Measurements from ENCODE around the gene RAB8A. TPM values are rescaled to one million over a fixed set of nuclear protein-coding genes. Genes with fewer than 3 reads are reported as not detected.

Gene RAB8A
- total and polyA plus RNA-seq, 2 donors from 2014 or later = 38.5 to 75.6 TPM

GRCh38 chr19:16064209-16064889 is 47.3 kb upstream of the RAB8A start:
- Histone ChIP-seq H3K27me3 (ENCODE audit: control insufficient read depth, insufficient read depth, low read length) (no peaks in the 10 kb centered on the region), H3K36me3 (ENCODE audit: control insufficient read depth in 2 of 3, insufficient read depth in 3 of 3, low read length in 3 of 3) (no peaks in the 10 kb centered on the region), H3K9me3 (ENCODE audit: control insufficient read depth in 2 of 3, insufficient read depth in 1 of 3, low read length in 3 of 3) (peaks cover 0 to 9% (median 0%) of the 10 kb centered on the region in 3 donors), H3K9ac (ENCODE audit: low read length in 3 of 3) (no peak overlapping the region), H3K4me1 (ENCODE audit: control insufficient read depth in 2 of 3, insufficient read depth in 2 of 3, low read depth in 1 of 3, low read length in 3 of 3) (no peaks in the 10 kb centered on the region), H3K27ac (ENCODE audit: low read depth in 2 of 2, low read length in 2 of 2) (no peak overlapping the region), H3K4me3 (ENCODE audit: low read length in 3 of 3) (no peak overlapping the region)
- no peak for FAIRE-seq
- DNase-seq = no peak
- TF ChIP-seq, protein P1, sequence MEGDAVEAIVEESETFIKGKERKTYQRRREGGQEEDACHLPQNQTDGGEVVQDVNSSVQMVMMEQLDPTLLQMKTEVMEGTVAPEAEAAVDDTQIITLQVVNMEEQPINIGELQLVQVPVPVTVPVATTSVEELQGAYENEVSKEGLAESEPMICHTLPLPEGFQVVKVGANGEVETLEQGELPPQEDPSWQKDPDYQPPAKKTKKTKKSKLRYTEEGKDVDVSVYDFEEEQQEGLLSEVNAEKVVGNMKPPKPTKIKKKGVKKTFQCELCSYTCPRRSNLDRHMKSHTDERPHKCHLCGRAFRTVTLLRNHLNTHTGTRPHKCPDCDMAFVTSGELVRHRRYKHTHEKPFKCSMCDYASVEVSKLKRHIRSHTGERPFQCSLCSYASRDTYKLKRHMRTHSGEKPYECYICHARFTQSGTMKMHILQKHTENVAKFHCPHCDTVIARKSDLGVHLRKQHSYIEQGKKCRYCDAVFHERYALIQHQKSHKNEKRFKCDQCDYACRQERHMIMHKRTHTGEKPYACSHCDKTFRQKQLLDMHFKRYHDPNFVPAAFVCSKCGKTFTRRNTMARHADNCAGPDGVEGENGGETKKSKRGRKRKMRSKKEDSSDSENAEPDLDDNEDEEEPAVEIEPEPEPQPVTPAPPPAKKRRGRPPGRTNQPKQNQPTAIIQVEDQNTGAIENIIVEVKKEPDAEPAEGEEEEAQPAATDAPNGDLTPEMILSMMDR (IDR thresholded peaks at IDR 0.05; ENCODE audit: borderline replicate concordance, extremely low read depth, insufficient read depth) = no peak
- intact Hi-C loops (cut with DNase I) = no loop called here

DNA sequence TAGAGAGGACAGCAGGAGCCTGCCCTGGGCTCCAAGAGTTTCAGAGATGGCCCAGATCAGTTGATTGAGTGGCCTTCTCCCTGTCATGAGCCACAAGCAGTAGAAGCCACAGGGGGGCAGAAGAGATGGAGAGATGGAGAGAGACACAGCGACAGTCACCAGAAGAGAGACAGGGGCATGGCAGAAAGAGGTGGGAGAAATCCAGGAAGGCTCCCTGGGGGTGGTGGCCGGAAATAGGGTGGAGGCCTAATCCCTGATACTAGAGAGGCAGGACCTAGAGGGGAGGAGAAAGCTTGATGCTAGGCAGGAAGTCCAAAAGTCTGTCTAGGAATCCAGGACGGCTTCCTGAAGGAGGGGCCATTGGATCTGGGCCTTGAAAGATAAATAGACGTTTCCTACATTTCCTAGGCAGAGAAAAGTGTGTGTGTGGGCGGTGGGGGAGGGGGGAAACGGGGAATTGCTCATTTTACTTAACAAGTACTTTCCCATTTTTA is 45.0 kb upstream of the RAB8A start:
- H3K4me1 ChIP-seq (ENCODE audit: control insufficient read depth in 2 of 3, insufficient read depth in 2 of 3, low read depth in 1 of 3, low read length in 3 of 3) = peaks cover 0 to 7% (median 0%) of the 10 kb centered on the region in 3 donors
- H3K9me3 ChIP-seq (ENCODE audit: control insufficient read depth in 2 of 3, insufficient read depth in 1 of 3, low read length in 3 of 3) = peaks cover 0 to 3% (median 0%) of the 10 kb centered on the region in 3 donors
- H3K4me3 ChIP-seq (ENCODE audit: low read length in 3 of 3) = no peak overlapping the region
- DNase-seq (peak in 1 of 5 donors; percentile 32), FAIRE-seq (no peak)
- H3K36me3 ChIP-seq (ENCODE audit: control insufficient read depth in 2 of 3, insufficient read depth in 3 of 3, low read length in 3 of 3) = no peaks in the 10 kb centered on the region
- TF ChIP-seq, protein P1 (IDR thresholded peaks at IDR 0.05; ENCODE audit: borderline replicate concordance, extremely low read depth, insufficient read depth) = peak; percentile 23
- H3K9ac ChIP-seq (ENCODE audit: low read length in 3 of 3) = no peak overlapping the region
- no peaks in the 10 kb centered on the region for H3K27me3 ChIP-seq (ENCODE audit: control insufficient read depth, insufficient read depth, low read length)
- intact Hi-C loops (cut with DNase I) = no loop called here
- H3K27ac ChIP-seq (ENCODE audit: low read depth in 2 of 2, low read length in 2 of 2) = peak overlapping the region; percentile 32 to 72

DNA sequence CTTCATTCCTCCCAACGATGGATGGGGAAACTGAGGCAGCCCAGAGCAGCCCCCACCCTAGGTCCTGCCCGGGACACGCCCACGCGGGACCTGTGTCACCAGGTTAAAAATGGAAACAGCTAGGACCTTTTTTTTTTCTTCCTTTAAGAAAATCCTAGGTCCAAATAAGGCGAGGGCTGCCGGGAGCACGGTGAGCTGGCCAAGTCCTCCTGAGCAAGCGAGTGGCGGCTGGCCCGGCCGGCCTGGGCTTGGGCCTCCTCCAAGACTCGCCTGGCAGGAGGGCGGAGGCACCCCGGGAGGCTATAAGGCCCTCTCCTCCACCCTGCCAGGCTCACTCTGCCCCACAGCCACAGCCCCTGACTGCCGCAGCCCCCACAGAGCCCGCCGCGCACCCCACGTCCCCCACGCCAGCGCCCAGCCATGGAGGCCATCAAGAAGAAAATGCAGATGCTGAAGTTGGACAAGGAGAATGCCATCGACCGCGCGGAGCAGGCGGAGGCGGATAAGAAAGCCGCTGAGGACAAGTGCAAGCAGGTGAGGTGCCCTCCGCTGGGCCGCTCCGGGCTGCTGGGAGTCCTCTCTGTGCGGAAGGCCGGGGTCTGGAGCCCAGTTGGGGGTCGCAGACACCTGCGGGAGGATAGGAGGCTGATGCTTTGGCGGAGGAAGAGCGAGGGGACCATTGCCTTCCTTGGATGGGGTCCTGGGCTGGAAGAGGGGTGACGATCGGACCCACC is 44.3 kb upstream of the RAB8A start:
- H3K4me3 ChIP-seq (ENCODE audit: low read length in 3 of 3) = peak overlapping the region in 1 of 3 donors; percentile 42
- H3K4me1 ChIP-seq (ENCODE audit: control insufficient read depth in 2 of 3, insufficient read depth in 2 of 3, low read depth in 1 of 3, low read length in 3 of 3) = peaks cover 0 to 10% (median 0%) of the 10 kb centered on the region in 3 donors
- no peaks in the 10 kb centered on the region for H3K36me3 ChIP-seq (ENCODE audit: control insufficient read depth in 2 of 3, insufficient read depth in 3 of 3, low read length in 3 of 3)
- peaks cover 0 to 3% (median 0%) of the 10 kb centered on the region in 3 donors for H3K9me3 ChIP-seq (ENCODE audit: control insufficient read depth in 2 of 3, insufficient read depth in 1 of 3, low read length in 3 of 3)
- H3K9ac ChIP-seq (ENCODE audit: low read length in 3 of 3) = no peak overlapping the region
- TF ChIP-seq, protein P1 (IDR thresholded peaks at IDR 0.05; ENCODE audit: borderline replicate concordance, extremely low read depth, insufficient read depth) = no peak
- FAIRE-seq = no peak
- H3K27me3 ChIP-seq (ENCODE audit: control insufficient read depth, insufficient read depth, low read length) = no peaks in the 10 kb centered on the region
- peak in 3 of 5 donors; percentile 36 to 80 (median 37) for DNase-seq
- peak overlapping the region; percentile 32 to 72 for H3K27ac ChIP-seq (ENCODE audit: low read depth in 2 of 2, low read length in 2 of 2)
- intact Hi-C loops (cut with DNase I) = no loop called here

Measured in kidney (tissue), 14 donors.